HUES64 (cell line): ENCODE measurements around the gene DNAL1.
A peak's percentile ranks its signal among the peaks of the same experiment; 100 is the strongest.
"Not testable (repeated sequence)": the region's sequence is repeated elsewhere in the genome, so short reads cannot be mapped to it uniquely, and the experiment has no call there.

ENCODE experiments used
- H3K27ac ChIP-seq: 2 replicates; pipeline ENCODE4 v1.7.0; 2013; ENCODE audit warnings: low read depth, low read length, inconsistent platforms
- H3K27me3 ChIP-seq: 2 replicates; pipeline ENCODE4 v1.6.1; 2013; ENCODE audit warnings: mild to moderate bottlenecking, low read length; ENCODE audit not compliant: insufficient read depth
- H3K36me3 ChIP-seq: 2 replicates; pipeline ENCODE4 v1.6.1; 2013; ENCODE audit warnings: mild to moderate bottlenecking, low read length; ENCODE audit not compliant: insufficient read depth
- H3K4me1 ChIP-seq: 2 replicates; pipeline ENCODE4 v1.6.1; 2013; ENCODE audit warnings: mild to moderate bottlenecking, low read length, moderate library complexity; ENCODE audit not compliant: insufficient read depth
- H3K4me3 ChIP-seq: 2 replicates; pipeline ENCODE4 v1.5.1; 2013; ENCODE audit warnings: mild to moderate bottlenecking, low read length, moderate library complexity
- H3K9ac ChIP-seq: 2 replicates; pipeline ENCODE4 v1.6.1; 2013; ENCODE audit warnings: mild to moderate bottlenecking, low read depth, low read length
- H3K9me3 ChIP-seq: 2 replicates; pipeline ENCODE4 v1.6.1; 2013; ENCODE audit warnings: low read depth, low read length; ENCODE audit not compliant: insufficient read depth
- WGBS: fragments of 150-250, 120-280 bp; methylation state at CpG from one replicate; pipeline ENCODE4 v1.1.7; 2013; ENCODE audit warnings: missing lambda C conversion rate; 5-methylcytosine and 5-hydroxymethylcytosine counted together

DNAL1 gene

DNA sequence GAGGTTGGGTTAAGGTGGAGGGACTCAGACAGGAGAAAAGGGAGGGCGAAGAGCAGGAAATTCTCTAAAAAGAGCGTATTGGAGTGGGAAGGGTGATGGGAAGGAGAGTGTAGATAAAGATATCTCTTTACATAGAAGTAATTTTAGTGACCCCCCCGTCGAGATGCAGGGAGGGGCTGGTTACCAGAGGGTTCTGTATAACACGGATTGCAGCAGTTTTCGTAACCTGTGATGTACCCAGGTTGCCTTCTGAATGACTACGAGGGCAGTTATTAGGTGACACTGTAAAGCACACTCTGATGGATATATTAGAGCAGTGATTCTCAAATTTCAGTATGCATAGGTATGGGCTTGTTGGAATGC lies 443 bp downstream of the DNAL1 start:
- WGBS: 15% methylated on average over 7 of the region's 7 CpGs
- Histone ChIP-seq H3K4me3 (peak overlapping the region; percentile 96), H3K27ac (no peak overlapping the region), H3K27me3 (no peaks in the 10 kb centered on the region), H3K36me3 (no peaks in the 10 kb centered on the region), H3K4me1 (peaks cover 8% of the 10 kb centered on the region), H3K9ac (peak overlapping the region; percentile 61), H3K9me3 (no peaks in the 10 kb centered on the region)

DNA sequence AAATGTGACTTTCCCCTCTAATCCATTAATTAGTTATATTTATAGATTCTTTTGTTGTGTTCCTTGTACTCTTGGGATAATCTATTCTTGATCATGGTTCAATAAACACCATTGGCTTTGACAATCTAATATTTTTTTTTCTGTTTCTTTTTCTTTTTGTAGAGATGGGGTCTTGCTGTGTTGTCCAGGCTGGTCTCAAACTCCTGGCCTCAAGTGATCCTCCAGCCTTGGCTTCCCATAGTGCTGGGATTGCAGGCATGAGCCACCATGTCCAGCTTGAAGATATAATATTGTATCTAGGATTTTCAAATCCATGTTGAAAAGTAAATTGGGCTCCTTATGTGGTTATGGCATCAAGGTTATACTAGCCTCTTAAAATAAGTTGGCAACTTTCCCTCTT lies 6.2 kb downstream of the DNAL1 start:
- H3K27me3 ChIP-seq: no peaks in the 10 kb centered on the region
- no peaks in the 10 kb centered on the region for H3K9me3 ChIP-seq
- H3K27ac ChIP-seq: no peak overlapping the region
- peaks cover 10% of the 10 kb centered on the region for H3K36me3 ChIP-seq
- H3K4me1 ChIP-seq: no peaks in the 10 kb centered on the region
- no peak overlapping the region for H3K4me3 ChIP-seq
- H3K9ac ChIP-seq: no peak overlapping the region

DNA sequence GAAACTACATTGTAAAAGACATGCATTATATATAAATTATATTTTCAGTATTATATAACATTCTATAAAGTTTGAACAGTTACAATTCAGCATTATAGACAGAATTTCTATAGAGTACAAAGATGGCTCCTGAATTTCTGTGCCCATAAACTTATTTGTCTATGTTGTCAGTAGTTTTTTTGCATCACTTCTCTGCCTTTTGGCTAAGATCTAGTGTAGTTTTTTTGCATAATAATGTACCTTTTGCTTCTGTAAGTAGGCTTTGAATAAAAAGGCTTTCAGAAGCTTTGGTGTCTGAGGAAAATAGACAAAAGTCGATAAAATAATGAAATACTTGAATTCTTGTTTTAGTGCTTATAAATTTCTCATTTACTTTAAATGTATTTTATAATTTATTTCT lies 11.1 kb downstream of the DNAL1 start:
- Histone ChIP-seq H3K9ac (no peak overlapping the region), H3K9me3 (no peaks in the 10 kb centered on the region), H3K4me3 (no peak overlapping the region), H3K27me3 (no peaks in the 10 kb centered on the region), H3K27ac (no peak overlapping the region), H3K36me3 (peaks cover 10% of the 10 kb centered on the region), H3K4me1 (no peaks in the 10 kb centered on the region)
- no CpG with 5 or more reads among the region's 1 CpG for WGBS

DNA sequence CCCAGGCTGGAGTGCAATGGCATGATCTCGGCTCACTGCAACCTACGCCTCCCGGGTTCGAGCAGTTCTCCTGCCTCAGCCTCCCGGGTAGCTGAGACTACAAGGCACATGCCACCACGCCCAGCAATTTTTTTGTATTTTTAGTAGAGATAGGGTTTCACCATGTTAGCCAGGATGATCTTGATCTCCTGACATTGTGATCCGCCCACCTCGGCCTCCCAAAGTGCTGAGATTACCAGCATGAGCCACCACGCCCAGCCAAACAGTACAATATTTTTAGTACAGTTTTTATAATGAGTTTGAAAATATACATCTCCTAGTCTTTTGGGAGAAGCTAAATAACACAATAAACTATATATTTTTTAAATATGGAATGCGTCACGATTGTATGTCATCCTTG lies 14.4 kb downstream of the DNAL1 start:
- 95% methylated on average over 11 of the region's 11 CpGs for WGBS
- not testable (repeated sequence) for H3K9ac ChIP-seq, H3K9me3 ChIP-seq, H3K4me3 ChIP-seq, H3K27me3 ChIP-seq, H3K27ac ChIP-seq
- H3K36me3 ChIP-seq: peaks cover 11% of the 10 kb centered on the region
- H3K4me1 ChIP-seq: 0 out of 2 replicates have a peak, but pooled peaks cover 10% of the 10 kb centered on the region

DNA sequence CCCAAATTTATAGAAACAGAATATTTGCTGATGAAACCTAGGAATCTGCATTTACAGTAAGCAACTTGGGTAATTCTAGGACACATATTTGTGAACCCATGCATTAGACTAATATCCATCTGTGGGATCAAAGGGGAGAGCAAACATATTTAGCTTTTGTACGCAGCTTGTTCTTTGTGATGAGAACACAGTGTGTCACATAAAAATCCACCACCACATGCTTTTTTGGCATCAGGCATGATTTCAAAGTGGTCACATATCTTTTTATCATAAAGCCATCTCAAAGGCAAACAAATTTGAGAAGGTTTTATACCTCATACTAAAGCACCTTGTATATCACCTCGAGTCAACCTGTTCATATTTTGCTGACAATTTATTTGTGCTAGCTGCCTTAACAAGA lies 15.7 kb downstream of the DNAL1 start:
- Histone ChIP-seq H3K36me3 (peaks cover 11% of the 10 kb centered on the region), H3K27me3 (no peaks in the 10 kb centered on the region), H3K4me1 (0 out of 2 replicates have a peak, but pooled peaks cover 10% of the 10 kb centered on the region), H3K9ac (no peak overlapping the region), H3K4me3 (no peak overlapping the region), H3K27ac (no peak overlapping the region), H3K9me3 (no peaks in the 10 kb centered on the region)
- WGBS: 98% methylated on average over 2 of the region's 2 CpGs

DNA sequence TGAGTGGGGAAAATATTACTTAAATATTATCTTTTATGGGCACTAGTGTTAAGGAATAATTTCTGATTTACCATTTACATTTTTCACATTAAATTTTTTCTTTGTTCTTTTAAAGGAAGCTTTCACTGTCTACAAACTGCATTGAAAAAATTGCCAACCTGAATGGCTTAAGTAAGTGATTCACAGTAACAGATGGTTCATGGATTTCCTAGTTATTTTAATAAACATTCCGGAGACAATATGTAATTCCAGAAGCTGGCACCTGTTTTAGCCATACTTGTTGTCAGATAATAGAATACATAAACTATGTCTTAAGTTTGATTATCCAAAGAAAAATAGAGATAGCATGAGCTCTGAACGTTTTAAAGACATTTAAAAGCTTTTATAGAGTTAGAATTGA lies 17.1 kb downstream of the DNAL1 start:
- 93% methylated on average over 2 of the region's 2 CpGs for WGBS
- 0 out of 2 replicates have a peak, but pooled peaks cover 10% of the 10 kb centered on the region for H3K4me1 ChIP-seq
- H3K36me3 ChIP-seq: peaks cover 7% of the 10 kb centered on the region
- H3K9ac ChIP-seq: no peak overlapping the region
- no peaks in the 10 kb centered on the region for H3K9me3 ChIP-seq
- H3K4me3 ChIP-seq: no peak overlapping the region
- no peak overlapping the region for H3K27ac ChIP-seq
- no peaks in the 10 kb centered on the region for H3K27me3 ChIP-seq

DNA sequence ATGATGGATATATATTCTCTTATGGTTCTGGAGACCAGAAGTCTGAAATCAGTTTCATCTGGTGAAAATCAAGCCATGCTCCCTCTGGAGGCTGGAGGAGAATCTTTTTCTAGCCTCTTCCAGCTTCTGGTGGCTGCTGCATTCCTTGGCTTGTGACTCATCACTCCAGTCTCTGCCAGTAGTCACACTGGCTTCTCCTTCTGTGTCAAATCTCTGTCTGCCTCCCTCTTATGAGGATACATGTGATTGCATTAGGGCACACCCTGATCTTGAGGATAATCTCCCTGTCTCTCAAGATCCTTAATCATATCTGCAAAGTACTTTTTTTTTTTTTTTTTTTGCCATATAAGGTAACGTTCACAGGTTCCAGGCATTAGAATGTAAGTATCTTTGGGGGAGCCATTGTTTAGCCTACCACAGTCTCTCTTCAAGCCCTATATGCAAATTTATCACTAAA lies 17.7 kb downstream of the DNAL1 start:
- Histone ChIP-seq H3K9ac (no peak overlapping the region; the same call in 1 of the 2 replicates), H3K36me3 (peaks cover 7% of the 10 kb centered on the region), H3K27ac (no peak overlapping the region), H3K4me1 (0 out of 2 replicates have a peak, but pooled peaks cover 10% of the 10 kb centered on the region), H3K9me3 (no peaks in the 10 kb centered on the region), H3K4me3 (no peak overlapping the region), H3K27me3 (no peaks in the 10 kb centered on the region)
- WGBS: 100% methylated on average over 1 of the region's 1 CpG

DNA sequence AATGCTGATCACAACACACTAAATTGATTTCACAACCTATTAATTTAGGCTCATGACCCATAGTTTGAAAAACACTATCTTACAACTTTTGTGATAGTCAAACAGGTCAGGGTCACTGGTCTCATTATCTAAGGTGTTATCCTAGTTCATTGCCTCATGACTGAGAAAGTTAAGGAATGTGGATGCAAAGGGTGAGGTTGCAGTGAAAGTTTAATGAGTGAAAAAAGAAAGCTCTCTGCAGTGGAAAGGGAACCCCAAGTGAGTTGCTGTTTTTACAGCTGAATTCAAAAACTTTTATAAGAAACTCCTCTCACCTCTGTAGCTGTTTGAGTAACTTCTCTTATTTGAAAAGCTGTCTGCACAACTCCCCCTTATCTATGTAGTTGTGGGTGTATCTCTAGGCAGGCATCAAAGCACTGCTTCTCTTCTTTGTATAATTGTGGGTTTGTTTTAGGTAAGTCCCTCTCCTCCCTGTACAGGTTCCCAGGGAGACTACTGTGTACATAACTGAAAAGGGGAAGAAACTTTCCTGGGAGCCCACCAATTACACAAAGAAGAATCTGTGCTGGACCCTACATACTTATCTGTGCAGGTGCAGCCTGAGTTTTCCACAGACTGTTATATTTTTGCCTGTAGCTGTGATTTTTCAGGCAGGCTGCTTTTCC lies 18.9 kb downstream of the DNAL1 start:
- no peaks in the 10 kb centered on the region for H3K9me3 ChIP-seq
- peaks cover 7% of the 10 kb centered on the region for H3K36me3 ChIP-seq
- no peak overlapping the region; the same call in 1 of the 2 replicates for H3K9ac ChIP-seq
- no peak overlapping the region for H3K4me3 ChIP-seq
- H3K27me3 ChIP-seq: no peaks in the 10 kb centered on the region
- H3K27ac ChIP-seq: peak overlapping the region; percentile 25; the same call in 1 of the 2 replicates
- H3K4me1 ChIP-seq: 0 out of 2 replicates have a peak, but pooled peaks cover 10% of the 10 kb centered on the region

DNA sequence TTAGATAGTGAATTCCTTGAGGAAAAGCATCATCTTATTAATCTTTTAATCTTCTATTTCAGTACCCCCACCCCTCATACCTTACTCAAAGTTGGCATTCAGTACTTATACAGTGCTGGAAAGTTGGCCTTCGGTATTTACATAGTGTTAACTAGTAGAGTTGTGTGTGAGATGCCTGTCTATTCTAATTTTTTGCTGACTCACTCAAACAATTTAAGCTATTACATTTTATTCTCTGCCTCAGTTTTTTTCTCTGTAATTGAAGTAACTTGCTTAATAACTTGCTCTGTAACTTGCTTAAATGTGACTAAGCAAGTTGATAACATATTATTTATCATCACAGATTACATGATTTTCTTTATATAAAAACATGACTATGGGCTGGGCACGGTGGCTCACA lies 20.3 kb downstream of the DNAL1 start:
- Histone ChIP-seq H3K36me3 (peaks cover 7% of the 10 kb centered on the region), H3K27ac (no peak overlapping the region), H3K27me3 (no peaks in the 10 kb centered on the region), H3K9me3 (no peaks in the 10 kb centered on the region), H3K4me3 (no peak overlapping the region), H3K9ac (no peak overlapping the region), H3K4me1 (0 out of 2 replicates have a peak, but pooled peaks cover 10% of the 10 kb centered on the region)
- 91% methylated on average over 1 of the region's 2 CpGs for WGBS

DNA sequence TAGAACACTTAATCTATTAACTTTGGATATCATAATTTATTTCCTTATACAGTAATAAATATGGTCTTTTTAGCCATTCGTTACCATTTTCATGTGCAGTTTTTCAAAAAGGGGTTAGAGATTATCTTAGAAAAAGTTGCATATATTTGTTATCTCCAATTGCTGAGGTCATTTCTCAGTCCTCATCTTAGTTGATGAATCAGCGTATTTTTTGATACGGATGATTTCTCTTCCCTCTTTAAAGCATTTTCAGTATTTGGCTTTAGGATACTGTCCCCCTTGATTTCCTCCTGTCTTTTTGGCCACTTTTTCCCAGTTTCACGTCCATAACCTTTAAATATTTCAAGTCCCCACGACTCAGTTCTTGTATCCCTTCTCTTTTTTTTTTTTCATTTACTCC lies 21.8 kb downstream of the DNAL1 start:
- 92% methylated on average over 4 of the region's 5 CpGs for WGBS
- Histone ChIP-seq H3K27ac (no peak overlapping the region), H3K9me3 (no peaks in the 10 kb centered on the region), H3K4me3 (no peak overlapping the region), H3K27me3 (no peaks in the 10 kb centered on the region), H3K9ac (no peak overlapping the region), H3K4me1 (0 out of 2 replicates have a peak, but pooled peaks cover 10% of the 10 kb centered on the region), H3K36me3 (peaks cover 9% of the 10 kb centered on the region)

DNA sequence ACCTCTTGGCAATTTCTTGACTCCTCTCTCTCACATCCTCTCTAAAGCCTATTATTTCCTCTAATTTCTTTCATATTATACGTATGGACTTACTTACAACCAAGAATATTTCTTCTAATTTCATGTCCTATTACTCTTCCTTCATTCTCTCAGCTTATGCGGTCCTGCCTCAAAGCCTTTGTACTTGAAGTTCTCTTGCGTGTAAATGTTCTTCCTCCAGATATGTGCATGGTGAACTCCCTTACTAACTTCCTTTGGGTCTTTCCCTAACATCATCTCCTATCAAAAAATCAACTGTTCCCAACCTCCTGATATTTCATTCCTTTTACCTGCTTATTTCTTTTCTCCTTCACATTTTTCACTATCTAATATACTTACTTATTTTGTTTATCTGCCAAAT lies 23.1 kb downstream of the DNAL1 start:
- no peak overlapping the region for H3K27ac ChIP-seq
- no peak overlapping the region for H3K9ac ChIP-seq
- no peaks in the 10 kb centered on the region for H3K9me3 ChIP-seq
- H3K4me3 ChIP-seq: no peak overlapping the region
- WGBS: 93% methylated on average over 3 of the region's 3 CpGs
- no peaks in the 10 kb centered on the region for H3K27me3 ChIP-seq
- H3K36me3 ChIP-seq: peaks cover 8% of the 10 kb centered on the region
- H3K4me1 ChIP-seq: 0 out of 2 replicates have a peak, but pooled peaks cover 8% of the 10 kb centered on the region

DNA sequence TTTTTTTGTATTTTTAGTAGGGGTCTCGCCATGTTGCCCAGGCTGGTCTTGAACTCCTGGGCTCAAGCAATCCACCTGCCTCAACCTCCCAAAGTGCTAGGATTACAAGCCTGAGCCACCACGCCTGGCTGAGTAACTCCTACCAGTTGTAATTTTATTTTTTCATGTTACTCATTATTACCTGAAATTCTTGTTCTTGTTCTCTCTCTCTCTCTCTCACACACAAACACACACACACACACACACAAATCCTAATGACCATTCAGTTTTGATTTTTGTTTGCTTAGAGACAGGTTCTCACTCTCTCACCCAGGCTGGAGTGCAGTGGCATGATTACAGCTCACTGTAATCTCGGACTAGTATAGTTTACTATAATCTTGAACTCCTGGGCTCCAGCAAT lies 30.2 kb downstream of the DNAL1 start:
- H3K27me3 ChIP-seq: no peaks in the 10 kb centered on the region
- H3K27ac ChIP-seq: no peak overlapping the region
- H3K4me3 ChIP-seq: no peak overlapping the region
- H3K9me3 ChIP-seq: no peaks in the 10 kb centered on the region
- no peak overlapping the region for H3K9ac ChIP-seq
- 90% methylated on average over 3 of the region's 3 CpGs for WGBS
- peaks cover 11% of the 10 kb centered on the region for H3K36me3 ChIP-seq
- no peaks in the 10 kb centered on the region for H3K4me1 ChIP-seq
